Measurements from ENCODE around the gene SLC9A9.

DNA sequence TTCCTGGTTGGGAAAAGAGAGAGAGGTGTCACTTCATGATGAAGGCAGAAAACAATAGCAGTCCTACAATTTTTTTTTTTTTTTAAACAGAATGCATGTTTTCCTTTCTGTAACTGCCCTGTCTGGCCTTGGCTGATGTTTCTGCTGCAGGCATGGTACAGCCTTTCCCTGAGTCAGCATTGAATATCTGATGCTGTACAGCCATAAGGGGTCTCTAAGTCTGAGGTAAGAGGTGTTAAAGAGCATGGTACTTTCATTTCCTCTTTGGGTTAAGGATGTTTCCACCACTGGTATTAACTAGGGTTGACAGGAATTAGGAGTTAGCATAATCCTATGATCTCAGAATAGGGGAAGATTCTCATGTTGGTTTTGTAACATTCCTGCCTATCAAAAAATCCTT lies 581.3 kb downstream of the SLC9A9 start:
- no peak for TF ChIP-seq CTCF (optimal IDR thresholded peaks at IDR 0.05 in 1 of 3, IDR thresholded peaks at IDR 0.05 in 1 of 3, conservative IDR thresholded peaks at IDR 0.05 in 1 of 3; ENCODE audit: extremely low read depth in 1 of 3, insufficient read depth in 2 of 3, low read length in 3 of 3)
- no peak for TF ChIP-seq EZH2 (IDR thresholded peaks at IDR 0.05; ENCODE audit: low read length)

Data from keratinocyte (primary cell).